Endothelial cell of umbilical vein (primary cell): Measurements from ENCODE around the gene TSPEAR. TPM values are rescaled to one million over a fixed set of nuclear protein-coding genes. Genes with fewer than 3 reads are reported as not detected.

Experiments
- BruUV-seq: library from RNA; stranded (reverse); fragments of 400-500 nt; replicated peaks from 2 replicates; lab custom pipeline; 2021; lab: Mats Ljungman, UMichigan
- CTCF ChIA-PET: fragments of 300-600, 350-600 bp; sonication (Branson Sonifier 250); formaldehyde crosslinking; loops from one replicate; lab custom pipeline; 2021; ENCODE audit warnings: antibody characterized with exemption, inconsistent platforms; lab: Charles Lee
- POLR2A ChIA-PET: fragments of 300-600, 350-600 bp; sonication (Branson Sonifier 250); formaldehyde crosslinking; loops from one replicate; lab custom pipeline; 2021; ENCODE audit warnings: antibody characterized with exemption, inconsistent platforms; lab: Charles Lee
- DNase-seq: peaks from one replicate; pipeline ENCODE4 v3.0.0-alpha.2; 2011; ENCODE audit warnings: low read depth, low spot score
- FAIRE-seq: peaks from 2 replicates; lab custom pipeline; 2011; peaks lifted over from hg19 to GRCh38; lab: Jason Lieb, UNC
- H2AFZ ChIP-seq: 2 replicates; pipeline ENCODE4 v1.6.0; 2012; ENCODE audit warnings: low read depth, low read length, control low read depth, inconsistent platforms
- H3K27ac ChIP-seq: 2 replicates; pipeline ENCODE4 v1.5.1; 2011; ENCODE audit warnings: low read depth, mild to moderate bottlenecking, control low read depth, low read length, moderate library complexity; ENCODE audit not compliant: insufficient read depth
- H3K27me3 ChIP-seq, 2 experiments: 2 replicates each; pipeline versions ENCODE4 v1.6.0 to v1.6.1; 2011; ENCODE audit warnings: low read length in 2 of 2, mixed read lengths in 1 of 2; ENCODE audit not compliant: control insufficient read depth in 2 of 2, insufficient read depth in 2 of 2
- H3K36me3 ChIP-seq, 2 experiments: 2 replicates in 1 of 2; 3 replicates in 1 of 2; pipeline ENCODE4 v1.5.1; 2011; ENCODE audit warnings: low read length in 2 of 2, mild to moderate bottlenecking in 1 of 2, moderate library complexity in 1 of 2; ENCODE audit not compliant: control insufficient read depth in 2 of 2, insufficient read depth in 2 of 2; ENCODE audit errors: extremely low read depth in 1 of 2
- H3K4me1 ChIP-seq: 3 replicates; pipeline ENCODE4 v1.5.1; 2011; ENCODE audit warnings: mild to moderate bottlenecking, low read length; ENCODE audit not compliant: control insufficient read depth, insufficient read depth; ENCODE audit errors: extremely low read depth
- H3K4me2 ChIP-seq: 2 replicates; pipeline ENCODE4 v1.6.1; 2011; ENCODE audit warnings: low read length, control low read depth, mixed read lengths; ENCODE audit not compliant: insufficient read depth
- H3K4me3 ChIP-seq, 3 experiments: fragments of 200-600 bp in 1 of 3; sonication (generic), shearing (Covaris generic) in 1 of 3; replicated peaks in 1 of 3; 2 replicates each; pipeline ENCODE4 v1.5.1; 2011 to 2016; ENCODE audit warnings: control low read depth in 3 of 3, low read length in 3 of 3, mild to moderate bottlenecking in 2 of 3, inconsistent platforms in 1 of 3, low read depth in 1 of 3, moderate library complexity in 1 of 3; ENCODE audit not compliant: insufficient read depth in 1 of 3
- H3K79me2 ChIP-seq: 2 replicates; pipeline ENCODE4 v1.6.0; 2012; ENCODE audit warnings: low read length, inconsistent platforms; ENCODE audit not compliant: control insufficient read depth, insufficient read depth
- H3K9ac ChIP-seq: replicated peaks from 2 replicates; pipeline ENCODE3; 2011; ENCODE audit warnings: low read length, control low read depth; ENCODE audit not compliant: insufficient read depth; ENCODE audit errors: extremely low read depth
- H3K9me1 ChIP-seq: replicated peaks from 3 replicates; pipeline ENCODE4 v1.6.0; 2011; ENCODE audit warnings: mild to moderate bottlenecking, low read length; ENCODE audit not compliant: control insufficient read depth, insufficient read depth; ENCODE audit errors: extremely low read depth
- H3K9me3 ChIP-seq: replicated peaks from 2 replicates; pipeline ENCODE4 v1.5.1; 2012; ENCODE audit warnings: low read length, inconsistent platforms; ENCODE audit not compliant: control insufficient read depth, insufficient read depth
- H4K20me1 ChIP-seq: replicated peaks from 2 replicates; pipeline ENCODE3; 2011; ENCODE audit warnings: mild to moderate bottlenecking, low read length; ENCODE audit not compliant: control insufficient read depth, insufficient read depth; ENCODE audit errors: extremely low read depth
- CTCF ChIP-seq, 2 donors: IDR thresholded peaks; 1 replicate in 1 of 2; 2 replicates in 1 of 2; pipeline ENCODE4 v1.5.1; 2011; ENCODE audit warnings: low read length in 2 of 2, mild to moderate bottlenecking in 2 of 2, moderate library complexity in 2 of 2, control low read depth in 1 of 2, inconsistent platforms in 1 of 2, low read depth in 1 of 2; ENCODE audit not compliant: insufficient read depth in 1 of 2; ENCODE audit errors: extremely low read depth in 1 of 2
- EZH2 ChIP-seq: IDR thresholded peaks from 2 replicates; pipeline ENCODE4 v1.6.1; 2012; ENCODE audit warnings: borderline replicate concordance, low read depth, mild to moderate bottlenecking, moderate library complexity, low read length, inconsistent platforms; ENCODE audit not compliant: severe bottlenecking
- FOS ChIP-seq: IDR thresholded peaks from 2 replicates; pipeline ENCODE4 v1.6.1; 2011; ENCODE audit warnings: mild to moderate bottlenecking, low read length, moderate library complexity, borderline replicate concordance; ENCODE audit not compliant: insufficient read depth
- GATA2 ChIP-seq: IDR thresholded peaks from 2 replicates; pipeline ENCODE4 v1.7.0; 2011; ENCODE audit warnings: low read depth, mild to moderate bottlenecking, moderate library complexity, mixed read lengths, low read length; ENCODE audit not compliant: insufficient read length, insufficient read depth
- JUN ChIP-seq: IDR thresholded peaks from 2 replicates; pipeline ENCODE4 v1.6.1; 2011; ENCODE audit warnings: borderline replicate concordance, low read depth; ENCODE audit not compliant: insufficient read length, insufficient read depth
- MAX ChIP-seq: IDR thresholded peaks from 2 replicates; pipeline ENCODE4 v1.6.1; 2011; ENCODE audit not compliant: insufficient read depth, insufficient read length
- MYC ChIP-seq: IDR thresholded peaks from one replicate; pipeline ENCODE4 v1.6.1; 2011; ENCODE audit warnings: mild to moderate bottlenecking, low read depth, low read length
- POLR2A ChIP-seq: IDR thresholded peaks from 2 replicates; pipeline ENCODE4 v1.6.1; 2012; ENCODE audit warnings: low read depth, mild to moderate bottlenecking, control low read depth, low read length
- POLR2AphosphoS5 ChIP-seq: IDR thresholded peaks from 2 replicates; pipeline ENCODE4 v1.6.1; 2012; ENCODE audit warnings: low read depth, mild to moderate bottlenecking, control low read depth, low read length, moderate library complexity; ENCODE audit not compliant: insufficient read depth
- dilution Hi-C: fragments of 300-500 bp; cut with MboI; formaldehyde crosslinking; loops from one replicate; pipeline ENCODE4 v1.15.0; 2019; ENCODE audit warnings: low sequenced_read_pairs; ENCODE audit not compliant: extremely low pct_ligation_motif_present
- intact Hi-C: fragments of 100-400 bp; cut with micrococcal nuclease; formaldehyde crosslinking; loops from one replicate; pipeline ENCODE4 v1.10.0; 2022
- polyA plus RNA-seq, 4 experiments: library from polyadenylated mRNA; depleted of rRNA in 3 of 4; stranded (reverse) in 3 of 4; unstranded in 1 of 4; fragments of >200 nt; gene quantifications; 2 replicates each; pipeline versions ENCODE4 v1.2.1 to v1.2.3, GENCODE V29; 2011 to 2012; ENCODE audit warnings: missing spikeins in 1 of 4
- total RNA-seq: library from RNA; stranded (reverse); gene quantifications from 2 replicates; pipeline ENCODE4 v1.2.3, GENCODE V29; 2021

Gene TSPEAR
- total and polyA plus RNA-seq, 2 donors (not counting 3 experiments of a cell fraction or from before 2014, with no cell fraction given): 0.01 TPM; not detected in 1

GRCh38 chr21:44449473-44450363 is 261.7 kb downstream of the TSPEAR start:
- ChIA-PET POLR2A (no interaction called here), CTCF (no interaction called here)
- Histone ChIP-seq H3K79me2 (no peaks in the 10 kb centered on the region), H3K4me3 (no peak overlapping the region), H3K9me1 (no peaks in the 10 kb centered on the region), H3K27ac (no peak overlapping the region), H2AFZ (no peak overlapping the region), H3K9ac (no peak overlapping the region), H3K27me3 (peaks cover 0 to 3% of the 10 kb centered on the region in 2 experiments), H3K9me3 (no peaks in the 10 kb centered on the region), H3K4me1 (no peaks in the 10 kb centered on the region), H3K4me2 (no peak overlapping the region), H4K20me1 (no peaks in the 10 kb centered on the region), H3K36me3 (no peaks in the 10 kb centered on the region)
- BruUV-seq: no TSS peak
- intact Hi-C loops: loop anchor here (10.0 kb wide), 1 partner anchor 105 kb away; no protein-coding TSS in a partner anchor
- TF ChIP-seq POLR2AphosphoS5: no peak
- no peak for TF ChIP-seq CTCF (IDR thresholded peaks at IDR 0.05; ENCODE audit: extremely low read depth in 1 of 2, insufficient read depth in 1 of 2, low read depth in 1 of 2, low read length in 2 of 2)
- TF ChIP-seq POLR2A: no peak
- DNase-seq (no peak), FAIRE-seq (no peak)
- dilution Hi-C loops: no loop called here

- TF ChIP-seq POLR2AphosphoS5 (no peak), FOS (no peak), MYC (no peak), MAX (no peak), POLR2A (no peak), EZH2 (no peak), JUN (no peak), CTCF (IDR thresholded peaks at IDR 0.05; ENCODE audit: extremely low read depth in 1 of 2, insufficient read depth in 1 of 2, low read depth in 1 of 2, low read length in 2 of 2) (no peak), GATA2 (no peak)
Observed at GRCh38 chr21:44448651-44449131, 262.7 kb downstream of the TSPEAR start.

More at GRCh38 chr21:44448651-44449131, 262.7 kb downstream of the TSPEAR start:
- Histone ChIP-seq H3K4me3 (no peak overlapping the region), H3K27me3 (no peaks in the 10 kb centered on the region), H3K9ac (no peak overlapping the region), H2AFZ (no peak overlapping the region), H3K27ac (no peak overlapping the region), H4K20me1 (no peaks in the 10 kb centered on the region), H3K79me2 (no peaks in the 10 kb centered on the region), H3K36me3 (no peaks in the 10 kb centered on the region), H3K9me1 (no peaks in the 10 kb centered on the region), H3K4me1 (no peaks in the 10 kb centered on the region), H3K4me2 (no peak overlapping the region), H3K9me3 (no peaks in the 10 kb centered on the region)
- CTCF ChIA-PET: no interaction called here
- POLR2A ChIA-PET: no interaction called here
- no peak for FAIRE-seq
- no TSS peak for BruUV-seq
- DNase-seq: no peak
- intact Hi-C loops: no loop called here
- dilution Hi-C loops: no loop called here
